HepG2 (cell line): ENCODE data around the gene CDC42BPG. TPM values are rescaled to one million over a fixed set of nuclear protein-coding genes. Genes with fewer than 3 reads are reported as not detected.

Experiments
- GFI1 ChIP-seq: sonication (generic); formaldehyde crosslinking; IDR thresholded peaks from 2 replicates; pipeline ENCODE4 v1.5.0; 2020; ENCODE audit warnings: missing genetic modification reagents, mild to moderate bottlenecking, borderline replicate concordance
- GLMP ChIP-seq: sonication (generic); formaldehyde crosslinking; IDR thresholded peaks from 2 replicates; pipeline ENCODE4 v1.9.0; 2021; ENCODE audit warnings: missing genetic modification reagents, mild to moderate bottlenecking, borderline replicate concordance
- HNF1A ChIP-seq, 2 experiments: sonication (generic) in 1 of 2; formaldehyde crosslinking in 1 of 2; IDR thresholded peaks; 2 replicates each; pipeline versions ENCODE4 v1.4.0 to v1.6.1; 2016 to 2020; ENCODE audit warnings: borderline replicate concordance in 1 of 2, low read depth in 1 of 2, mild to moderate bottlenecking in 1 of 2, missing genetic modification reagents in 1 of 2
- KIAA2018 ChIP-seq: sonication (generic); formaldehyde crosslinking; IDR thresholded peaks from 2 replicates; pipeline ENCODE4 v1.5.0; 2020; ENCODE audit warnings: mild to moderate bottlenecking, missing genetic modification reagents, borderline replicate concordance
- PBX3 ChIP-seq: sonication (generic); formaldehyde crosslinking; IDR thresholded peaks from 2 replicates; pipeline ENCODE4 v1.8.1; 2023; ENCODE audit warnings: missing genetic modification reagents, inconsistent platforms, borderline replicate concordance
- ZBTB44 ChIP-seq: sonication (generic); formaldehyde crosslinking; IDR thresholded peaks from 2 replicates; pipeline ENCODE4 v1.4.0; 2020; ENCODE audit warnings: missing genetic modification reagents
- ZNF33B ChIP-seq: sonication (generic); formaldehyde crosslinking; IDR thresholded peaks from 2 replicates; pipeline ENCODE4 v1.5.1; 2020; ENCODE audit warnings: mild to moderate bottlenecking, missing genetic modification reagents
- ZNF784 ChIP-seq: sonication (generic); formaldehyde crosslinking; IDR thresholded peaks from 2 replicates; pipeline ENCODE4 v1.5.1; 2020; ENCODE audit warnings: missing genetic modification reagents, mild to moderate bottlenecking, borderline replicate concordance
- polyA plus RNA-seq, 8 experiments: library from polyadenylated mRNA; depleted of rRNA in 3 of 8; stranded (reverse) in 7 of 8; unstranded in 1 of 8; fragments of >200 nt; fragmentation: Illumina TruSeq in 4 of 8; extraction: Trizol in 4 of 8; gene quantifications; 2 replicates each; pipeline versions ENCODE4 v1.2.1 to v1.2.3, GENCODE V29; 2011 to 2016; ENCODE audit warnings: low read depth in 4 of 8, missing spikeins in 1 of 8, mixed read lengths in 1 of 8; ENCODE audit not compliant: insufficient read depth in 1 of 8
- total RNA-seq, 5 experiments: library from RNA; depleted of rRNA; stranded (reverse); fragments of >200 nt; fragmentation: Illumina TruSeq; extraction: Trizol; gene quantifications; 2 replicates each; pipeline ENCODE4 v1.2.3, GENCODE V29; 2016; ENCODE audit warnings: low read depth in 1 of 5

The CDC42BPG gene
- total and polyA plus RNA-seq, 2 of the 13 experiments (the other 11 are each of a cell fraction or from before 2014, with no cell fraction given), result 0.55 to 1.4 TPM

- TF ChIP-seq ZBTB44 (CRISPR knock-in tag), result no peak
- TF ChIP-seq ZNF33B, result no peak
- no peak for TF ChIP-seq KIAA2018 (CRISPR knock-in tag)
- no peak for TF ChIP-seq GFI1
- TF ChIP-seq GLMP (CRISPR knock-in tag), result no peak
- TF ChIP-seq ZNF784 (CRISPR knock-in tag), result no peak
- TF ChIP-seq PBX3 (CRISPR knock-in tag), result no peak
- no peak for TF ChIP-seq HNF1A (IDR thresholded peaks at IDR 0.05; ENCODE audit: low read depth)
- no peak for TF ChIP-seq HNF1A (CRISPR knock-in tag; IDR thresholded peaks at IDR 0.05; ENCODE audit: borderline replicate concordance)
Observed at GRCh38 chr11:64846998-64847666, 2.7 kb upstream of the CDC42BPG start (continued).
